SK-N-MC (cell line): Measurements from ENCODE around the gene ITGB3BP.

Experiments
- EZH2 ChIP-seq: fragments of 200-600 bp; sonication (generic); IDR thresholded peaks from one replicate; pipeline ENCODE4 v1.6.1; 2017; ENCODE audit warnings: antibody characterized with exemption
- POLR2AphosphoS5 ChIP-seq: IDR thresholded peaks from 2 replicates; pipeline ENCODE4 v1.6.1; 2012; ENCODE audit warnings: mild to moderate bottlenecking, low read depth, low read length, borderline replicate concordance

DNA sequence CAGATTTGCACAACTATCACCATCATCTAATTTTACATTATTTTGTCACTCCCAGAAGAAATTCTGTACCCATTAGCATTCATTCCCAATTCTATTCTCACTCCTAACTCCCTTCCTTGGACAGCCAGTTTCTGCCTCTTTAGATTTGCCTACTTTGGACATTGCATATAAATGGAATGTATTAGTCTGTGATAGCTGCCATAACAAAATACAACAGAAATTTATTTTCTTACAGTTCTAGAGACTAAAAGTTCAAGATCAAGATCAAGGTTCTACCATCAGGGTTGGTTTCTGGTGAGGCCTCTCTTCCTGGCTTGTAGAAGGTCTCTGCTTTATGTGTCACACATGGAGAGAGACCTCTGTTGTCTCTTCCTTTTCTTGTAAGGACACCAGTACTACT lies 93.7 kb downstream of the ITGB3BP start:
- TF ChIP-seq POLR2AphosphoS5: no peak
- TF ChIP-seq EZH2: no peak
